PC-3 (cell line): ENCODE results near the gene WDR27. TPM values are rescaled to one million over a fixed set of nuclear protein-coding genes. Genes with fewer than 3 reads are reported as not detected.

ENCODE experiments used
- ATAC-seq: fragments of 200-7000 bp; cut with Tn5 transposase; 2 replicates; pipeline ENCODE4 v1.9.1; 2020; ENCODE audit warnings: mild to moderate bottlenecking, moderate library complexity
- BruUV-seq: library from RNA; stranded (reverse); fragments of 400-500 nt; replicated peaks from 2 replicates; lab custom pipeline; 2021; lab: Mats Ljungman, UMichigan
- CTCF ChIA-PET: fragments of 300-600 bp; sonication (Branson Sonifier 250); formaldehyde crosslinking; loops from one replicate; lab custom pipeline; 2022; ENCODE audit warnings: antibody characterized with exemption; lab: Charles Lee
- POLR2A ChIA-PET: fragments of 300-600 bp; sonication (Branson Sonifier 250); formaldehyde crosslinking; loops from one replicate; lab custom pipeline; 2022; ENCODE audit warnings: antibody characterized with exemption; ENCODE audit not compliant: unreplicated experiment; lab: Charles Lee
- DNase-seq: peaks from one replicate; pipeline ENCODE4 v3.0.0-alpha.2; 2015
- H2AFZ ChIP-seq: fragments of 300-600 bp; sonication (generic); 2 replicates; pipeline ENCODE4 v1.6.0; 2016; ENCODE audit warnings: antibody characterized with exemption, low read length
- H3F3A ChIP-seq: fragments of 300-600 bp; sonication (generic); one replicate; pipeline ENCODE4 v1.6.0; 2017; ENCODE audit warnings: antibody characterized with exemption, low read length, control low read depth, mild to moderate bottlenecking; ENCODE audit not compliant: unreplicated experiment
- H3K27ac ChIP-seq: fragments of 300-600 bp; sonication (generic); 2 replicates; pipeline ENCODE4 v1.5.1; 2016; ENCODE audit warnings: mild to moderate bottlenecking, low read length
- H3K27me3 ChIP-seq: fragments of 300-600 bp; sonication (generic); 2 replicates; pipeline ENCODE4 v1.6.1; 2016; ENCODE audit warnings: low read length, mixed read lengths
- H3K36me3 ChIP-seq: fragments of 300-600 bp; sonication (generic); 2 replicates; pipeline ENCODE4 v1.6.1; 2016; ENCODE audit warnings: low read depth, mixed run types, low read length, mixed read lengths
- H3K4me1 ChIP-seq: fragments of 300-600 bp; sonication (generic); 2 replicates; pipeline ENCODE4 v1.5.1; 2016; ENCODE audit warnings: low read length; ENCODE audit not compliant: insufficient read depth
- H3K4me2 ChIP-seq: fragments of 300-600 bp; sonication (generic); 2 replicates; pipeline ENCODE4 v1.6.0; 2016; ENCODE audit warnings: low read length
- H3K4me3 ChIP-seq: fragments of 300-600 bp; sonication (generic); 2 replicates; pipeline ENCODE4 v1.5.1; 2016; ENCODE audit warnings: mild to moderate bottlenecking, low read length, mixed read lengths
- H3K79me2 ChIP-seq: fragments of 300-600 bp; sonication (generic); 2 replicates; pipeline ENCODE4 v1.6.1; 2017; ENCODE audit warnings: low read length, mixed read lengths
- H3K9ac ChIP-seq: fragments of 300-600 bp; sonication (generic); 2 replicates; pipeline ENCODE4 v1.6.0; 2016; ENCODE audit warnings: mild to moderate bottlenecking, low read length
- H3K9me2 ChIP-seq: fragments of 300-600 bp; sonication (generic); replicated peaks from 2 replicates; pipeline ENCODE4 v1.6.1; 2016; ENCODE audit warnings: mixed run types, low read length, mixed read lengths
- H3K9me3 ChIP-seq: fragments of 300-600 bp; sonication (generic); 2 replicates; pipeline ENCODE4 v1.6.1; 2016; ENCODE audit warnings: low read length, mixed read lengths
- H4K20me1 ChIP-seq: fragments of 300-600 bp; sonication (generic); 2 replicates; pipeline ENCODE4 v1.6.1; 2016; ENCODE audit warnings: low read length, mixed read lengths
- EZH2 ChIP-seq: fragments of 300-600 bp; sonication (generic); IDR thresholded peaks from one replicate; pipeline ENCODE4 v1.6.1; 2017; ENCODE audit warnings: antibody characterized with exemption, mild to moderate bottlenecking, low read length; ENCODE audit not compliant: unreplicated experiment
- EZH2phosphoT487 ChIP-seq: fragments of 300-600 bp; sonication (generic); IDR thresholded peaks from 2 replicates; pipeline ENCODE4 v1.6.1; 2018; ENCODE audit warnings: mild to moderate bottlenecking, antibody characterized with exemption, low read length, borderline replicate concordance
- intact Hi-C: fragments of 100-400 bp; cut with micrococcal nuclease; formaldehyde crosslinking; loops from 2 replicates; pipeline ENCODE4 v1.9.0; 2023
- total RNA-seq: library from RNA; depleted of rRNA; stranded (reverse); fragments of >200 nt; gene quantifications from 2 replicates; pipeline ENCODE4 v1.2.3, GENCODE V29; 2014
- TF ChIP-seq, protein P1 (sequence below): fragments of 300-600 bp; sonication (generic); conservative IDR thresholded peaks from 2 replicates; pipeline ENCODE4 v1.5.1; 2017; ENCODE audit warnings: antibody characterized with exemption, low read depth, mild to moderate bottlenecking, low read length

Gene WDR27
- total RNA-seq, 1 experiment from 2014 or later, result 20.0 TPM

- H4K20me1 ChIP-seq, result no peaks in the 10 kb centered on the region
- H3K9me3 ChIP-seq, result no peaks in the 10 kb centered on the region
- ATAC-seq (no peak), DNase-seq (no peak)
- BruUV-seq, result no TSS peak
- no peaks in the 10 kb centered on the region for H3K4me1 ChIP-seq
- H3F3A ChIP-seq, result no peaks in the 10 kb centered on the region
- no peak for TF ChIP-seq EZH2
- TF ChIP-seq, protein P1, sequence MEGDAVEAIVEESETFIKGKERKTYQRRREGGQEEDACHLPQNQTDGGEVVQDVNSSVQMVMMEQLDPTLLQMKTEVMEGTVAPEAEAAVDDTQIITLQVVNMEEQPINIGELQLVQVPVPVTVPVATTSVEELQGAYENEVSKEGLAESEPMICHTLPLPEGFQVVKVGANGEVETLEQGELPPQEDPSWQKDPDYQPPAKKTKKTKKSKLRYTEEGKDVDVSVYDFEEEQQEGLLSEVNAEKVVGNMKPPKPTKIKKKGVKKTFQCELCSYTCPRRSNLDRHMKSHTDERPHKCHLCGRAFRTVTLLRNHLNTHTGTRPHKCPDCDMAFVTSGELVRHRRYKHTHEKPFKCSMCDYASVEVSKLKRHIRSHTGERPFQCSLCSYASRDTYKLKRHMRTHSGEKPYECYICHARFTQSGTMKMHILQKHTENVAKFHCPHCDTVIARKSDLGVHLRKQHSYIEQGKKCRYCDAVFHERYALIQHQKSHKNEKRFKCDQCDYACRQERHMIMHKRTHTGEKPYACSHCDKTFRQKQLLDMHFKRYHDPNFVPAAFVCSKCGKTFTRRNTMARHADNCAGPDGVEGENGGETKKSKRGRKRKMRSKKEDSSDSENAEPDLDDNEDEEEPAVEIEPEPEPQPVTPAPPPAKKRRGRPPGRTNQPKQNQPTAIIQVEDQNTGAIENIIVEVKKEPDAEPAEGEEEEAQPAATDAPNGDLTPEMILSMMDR, result no peak
- TF ChIP-seq EZH2phosphoT487, result no peak
- ChIA-PET POLR2A (no interaction called here), CTCF (no interaction called here)
- no peaks in the 10 kb centered on the region for H3K9me2 ChIP-seq
- H2AFZ ChIP-seq, result no peak overlapping the region
- H3K36me3 ChIP-seq, result no peaks in the 10 kb centered on the region
- no peak overlapping the region for H3K4me2 ChIP-seq
- H3K27ac ChIP-seq, result no peak overlapping the region
- H3K4me3 ChIP-seq, result no peak overlapping the region
- intact Hi-C loops, result no loop called here
- no peak overlapping the region for H3K9ac ChIP-seq
- no peaks in the 10 kb centered on the region for H3K27me3 ChIP-seq
- H3K79me2 ChIP-seq, result no peaks in the 10 kb centered on the region
These were observed 62.9 kb downstream of the WDR27 start for GRCh38 chr6:169638915-169639314.

DNA sequence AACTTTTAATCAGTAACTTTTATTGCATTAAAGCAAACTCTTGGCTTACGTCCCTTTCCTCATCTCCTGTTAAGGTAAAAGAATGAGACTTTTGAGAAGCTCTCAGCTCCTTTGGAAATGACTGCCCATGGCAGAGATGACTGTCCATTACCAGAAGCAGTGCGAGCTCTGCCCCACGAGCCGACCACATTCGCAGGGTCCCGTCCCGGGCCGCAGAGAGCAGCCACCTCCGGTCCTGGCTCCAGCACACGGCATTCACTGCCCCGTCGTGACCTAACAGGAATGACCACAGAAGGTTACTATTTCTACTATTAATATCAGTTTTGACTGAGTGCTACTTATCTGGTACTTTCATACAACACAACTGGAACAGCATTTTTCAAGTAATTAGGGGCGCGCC lies 63.4 kb downstream of the WDR27 start:
- Histone ChIP-seq H3K9ac (no peak overlapping the region), H3K36me3 (no peaks in the 10 kb centered on the region), H3K4me2 (no peak overlapping the region), H3K79me2 (no peaks in the 10 kb centered on the region), H3F3A (no peaks in the 10 kb centered on the region), H2AFZ (no peak overlapping the region), H3K27me3 (no peaks in the 10 kb centered on the region), H3K9me3 (no peaks in the 10 kb centered on the region), H3K27ac (no peak overlapping the region), H3K4me1 (no peaks in the 10 kb centered on the region), H3K4me3 (no peak overlapping the region), H3K9me2 (no peaks in the 10 kb centered on the region), H4K20me1 (no peaks in the 10 kb centered on the region)
- ATAC-seq (no peak), DNase-seq (no peak)
- ChIA-PET POLR2A (no interaction called here), CTCF (no interaction called here)
- BruUV-seq, result no TSS peak
- intact Hi-C loops, result no loop called here
- TF ChIP-seq, protein P1, result no peak
- no peak for TF ChIP-seq EZH2
- no peak for TF ChIP-seq EZH2phosphoT487

DNA sequence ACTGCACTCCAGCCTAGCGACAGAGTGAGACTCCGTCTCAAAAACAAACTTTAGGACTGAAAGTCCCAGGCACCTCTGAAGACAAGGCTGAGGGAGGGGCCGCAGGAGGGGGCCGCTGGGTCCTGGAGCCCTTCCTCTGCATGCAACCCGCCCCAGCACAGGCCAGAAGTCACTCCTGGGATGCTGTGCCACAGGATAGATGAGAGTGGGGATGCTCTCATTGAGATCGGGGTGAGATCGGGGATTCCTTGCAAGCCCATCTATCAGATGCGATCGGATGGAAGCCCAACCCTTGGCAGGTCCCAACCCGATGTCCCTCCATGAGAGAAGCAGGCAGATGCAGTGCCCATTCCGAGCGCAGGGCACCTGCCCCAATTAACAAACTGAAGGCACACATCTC lies 66.5 kb downstream of the WDR27 start:
- Histone ChIP-seq H3K79me2 (no peaks in the 10 kb centered on the region), H3F3A (no peaks in the 10 kb centered on the region), H3K4me3 (no peak overlapping the region), H3K4me1 (no peaks in the 10 kb centered on the region), H4K20me1 (no peaks in the 10 kb centered on the region), H3K9me2 (no peaks in the 10 kb centered on the region), H3K9me3 (no peaks in the 10 kb centered on the region), H3K9ac (no peak overlapping the region), H2AFZ (no peak overlapping the region), H3K36me3 (no peaks in the 10 kb centered on the region), H3K27ac (no peak overlapping the region), H3K27me3 (no peaks in the 10 kb centered on the region), H3K4me2 (no peak overlapping the region)
- no peak for TF ChIP-seq EZH2phosphoT487
- TF ChIP-seq EZH2, result no peak
- TF ChIP-seq, protein P1, result no peak
- BruUV-seq, result no TSS peak
- CTCF ChIA-PET, result no interaction called here
- POLR2A ChIA-PET, result no interaction called here
- intact Hi-C loops, result no loop called here
- ATAC-seq (no peak), DNase-seq (no peak)
